ENCODE measurements around the gene HSPB9. TPM values are rescaled to one million over a fixed set of nuclear protein-coding genes. Genes with fewer than 3 reads are reported as not detected.

Gene HSPB9
- total and polyA plus RNA-seq, 9 donors = 0.15 to 0.95 (median 0.47) TPM; not detected in 1

GRCh38 chr17:42169351-42169750 lies 46.7 kb downstream of the HSPB9 start:
- Histone ChIP-seq H3K27me3 (no peaks in the 10 kb centered on the region), H3K4me3 (no peak overlapping the region), H3K36me3 (no peaks in the 10 kb centered on the region), H3K4me1 (ENCODE audit: insufficient read depth) (no peaks in the 10 kb centered on the region), H3K27ac (no peak overlapping the region), H3K9me3 (no peaks in the 10 kb centered on the region)
- intact Hi-C loops (cut with DNase I) = no loop called here
- TF ChIP-seq EP300 (IDR thresholded peaks at IDR 0.05) = no peak
- no peak for TF ChIP-seq CTCF (IDR thresholded peaks at IDR 0.05)
- WGBS, 3 donors = 92 to 95% (median 94%) methylated on average over 29 of the region's 29 CpGs
- no peak for DNase-seq

GRCh38 chr17:42171831-42172230 lies 49.2 kb downstream of the HSPB9 start:
- no peak for DNase-seq
- WGBS, 3 donors = 63 to 77% (median 74%) methylated on average over 11 of the region's 11 CpGs
- TF ChIP-seq POLR2A (IDR thresholded peaks at IDR 0.05) (no peak), CTCF (IDR thresholded peaks at IDR 0.05) (no peak), EP300 (IDR thresholded peaks at IDR 0.05) (no peak)
- no peak overlapping the region for H3K4me3 ChIP-seq
- intact Hi-C loops (cut with DNase I) = no loop called here
- no peaks in the 10 kb centered on the region for H3K27me3 ChIP-seq
- no peaks in the 10 kb centered on the region for H3K36me3 ChIP-seq
- H3K9me3 ChIP-seq = no peaks in the 10 kb centered on the region
- no peaks in the 10 kb centered on the region for H3K4me1 ChIP-seq (ENCODE audit: insufficient read depth)
- no peak overlapping the region for H3K27ac ChIP-seq

Other genes starting within 250 kb of the HSPB9 start
- gene ACLY, start 203.9 kb upstream of the HSPB9 start, total RNA-seq = 100 to 1,000 TPM in 1 of 7 donors, 10 to 100 TPM in 6; 23.6 to 119 (median 53.4) TPM
- gene ACLY, start 203.9 kb upstream of the HSPB9 start, polyA plus RNA-seq = 10 to 100 TPM; 26.9 to 69.4 TPM
- gene ODAD4, start 192.2 kb upstream of the HSPB9 start, total RNA-seq = 10 to 100 TPM in 1 of 7 donors, 1 to 10 TPM in 6; 1.1 to 11.0 (median 2.4) TPM
- 1 to 10 TPM; 1.7 to 2.1 TPM for gene ODAD4, start 192.2 kb upstream of the HSPB9 start, polyA plus RNA-seq
- gene CNP, start 156.0 kb upstream of the HSPB9 start, total RNA-seq = 10 to 100 TPM; 30.5 to 88.9 (median 77.5) TPM
- gene CNP, start 156.0 kb upstream of the HSPB9 start, polyA plus RNA-seq = 10 to 100 TPM; 30.7 to 47.0 TPM
- 10 to 100 TPM; 37.7 to 92.4 (median 70.1) TPM for gene DNAJC7, start 105.4 kb upstream of the HSPB9 start, total RNA-seq
- 100 to 1,000 TPM in 1 of 2 donors, 10 to 100 TPM in 1; 61.1 to 102 TPM for gene DNAJC7, start 105.4 kb upstream of the HSPB9 start, polyA plus RNA-seq
- gene NKIRAS2, start 102.7 kb upstream of the HSPB9 start, total RNA-seq = 10 to 100 TPM; 11.8 to 27.6 (median 22.2) TPM
- 10 to 100 TPM; 23.9 to 25.4 TPM for gene NKIRAS2, start 102.7 kb upstream of the HSPB9 start, polyA plus RNA-seq
- gene C17orf113, start 72.2 kb upstream of the HSPB9 start, total RNA-seq = 1 to 10 TPM; 1.7 to 3.9 (median 2.5) TPM
- 1 to 10 TPM in 1 of 2 donors, under 1 TPM in 1; 0.67 to 2.5 TPM for gene C17orf113, start 72.2 kb upstream of the HSPB9 start, polyA plus RNA-seq
- gene ZNF385C, start 24.3 kb upstream of the HSPB9 start, total RNA-seq = 1 to 10 TPM in 6 of 7 donors, under 1 TPM in 1; 0.36 to 2.0 (median 1.5) TPM
- gene ZNF385C, start 24.3 kb upstream of the HSPB9 start, polyA plus RNA-seq = 1 to 10 TPM; 1.8 to 3.0 TPM
- gene DHX58, start 10.1 kb upstream of the HSPB9 start, total RNA-seq = 10 to 100 TPM in 6 of 7 donors, 1 to 10 TPM in 1; 8.6 to 24.6 (median 19.3) TPM
- gene DHX58, start 10.1 kb upstream of the HSPB9 start, polyA plus RNA-seq = 10 to 100 TPM; 10.3 to 22.2 TPM
- 10 to 100 TPM; 38.6 to 66.4 (median 57.9) TPM for gene KAT2A, start 1.4 kb upstream of the HSPB9 start, total RNA-seq
- gene KAT2A, start 1.4 kb upstream of the HSPB9 start, polyA plus RNA-seq = 10 to 100 TPM; 27.1 to 77.5 TPM
- 100 to 1,000 TPM in 2 of 7 donors, 10 to 100 TPM in 5; 53.8 to 114 (median 94.3) TPM for gene RAB5C, start 32.2 kb downstream of the HSPB9 start, total RNA-seq
- gene RAB5C, start 32.2 kb downstream of the HSPB9 start, polyA plus RNA-seq = 100 to 1,000 TPM; 124 to 130 TPM
- gene KCNH4, start 58.3 kb downstream of the HSPB9 start, total RNA-seq = under 1 TPM in 4 of 7 donors, not detected in 3; 0.08 to 0.40 (median 0.15) TPM
- under 1 TPM in 1 of 2 donors, not detected in 1; 0.07 TPM for gene KCNH4, start 58.3 kb downstream of the HSPB9 start, polyA plus RNA-seq
- not detected for gene HCRT, start 62.6 kb downstream of the HSPB9 start, total RNA-seq
- not detected for gene HCRT, start 62.6 kb downstream of the HSPB9 start, polyA plus RNA-seq
- 10 to 100 TPM; 19.5 to 40.1 (median 31.0) TPM for gene GHDC, start 71.7 kb downstream of the HSPB9 start, total RNA-seq
- gene GHDC, start 71.7 kb downstream of the HSPB9 start, polyA plus RNA-seq = 10 to 100 TPM in 1 of 2 donors, 1 to 10 TPM in 1; 9.2 to 30.4 TPM
- 100 to 1,000 TPM in 4 of 7 donors, 10 to 100 TPM in 3; 66.7 to 176 (median 128) TPM for gene STAT5B, start 153.6 kb downstream of the HSPB9 start, total RNA-seq
- gene STAT5B, start 153.6 kb downstream of the HSPB9 start, polyA plus RNA-seq = 100 to 1,000 TPM in 1 of 2 donors, 10 to 100 TPM in 1; 66.1 to 108 TPM
- gene STAT5A, start 165.7 kb downstream of the HSPB9 start, total RNA-seq = 10 to 100 TPM; 43.1 to 82.8 (median 51.6) TPM
- 10 to 100 TPM; 19.5 to 22.2 TPM for gene STAT5A, start 165.7 kb downstream of the HSPB9 start, polyA plus RNA-seq